Islet of Langerhans (tissue), 1 donor: ENCODE measurements around the gene COL19A1.

Experiments used
- FAIRE-seq: peaks from one replicate; lab custom pipeline; 2011; peaks lifted over from hg19 to GRCh38; lab: Jason Lieb, UNC

Gene COL19A1

DNA sequence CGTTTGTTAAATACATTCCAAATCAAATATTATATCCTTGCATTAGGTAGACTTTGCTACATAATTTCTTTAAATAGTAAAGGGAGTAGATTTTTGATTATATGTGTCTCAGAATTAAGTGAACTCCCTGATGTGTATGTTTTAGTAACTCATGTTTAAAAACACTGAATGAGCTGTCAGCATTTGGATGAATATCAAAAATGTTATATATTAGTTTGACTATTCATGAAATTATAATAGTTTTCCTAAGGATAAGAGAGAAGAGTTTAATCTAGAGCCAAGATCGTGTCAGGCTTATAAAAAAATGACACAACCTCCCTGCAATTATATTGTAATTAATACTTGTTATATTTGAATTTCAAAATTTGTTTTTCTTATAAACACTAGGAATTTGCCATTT is 195.2 kb downstream of the COL19A1 start:
- FAIRE-seq = no peak

DNA sequence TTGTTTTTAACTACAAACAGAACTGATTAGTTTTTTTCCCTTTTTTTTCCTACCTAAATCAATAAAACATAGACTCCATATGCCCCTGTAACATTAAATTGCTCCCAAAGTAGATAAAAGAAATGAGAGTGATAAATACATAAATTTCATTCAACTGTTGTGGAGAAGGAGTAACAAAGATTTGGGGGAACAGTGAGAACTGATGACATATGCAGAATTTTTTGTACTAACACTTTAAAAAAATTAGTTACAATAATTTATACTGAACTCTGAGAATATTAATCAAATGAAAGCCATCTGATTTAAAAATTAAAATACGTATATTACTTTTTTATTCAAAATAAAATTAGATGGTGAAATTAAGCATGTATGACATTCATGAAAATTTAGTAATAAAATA is 195.7 kb downstream of the COL19A1 start:
- no peak for FAIRE-seq

DNA sequence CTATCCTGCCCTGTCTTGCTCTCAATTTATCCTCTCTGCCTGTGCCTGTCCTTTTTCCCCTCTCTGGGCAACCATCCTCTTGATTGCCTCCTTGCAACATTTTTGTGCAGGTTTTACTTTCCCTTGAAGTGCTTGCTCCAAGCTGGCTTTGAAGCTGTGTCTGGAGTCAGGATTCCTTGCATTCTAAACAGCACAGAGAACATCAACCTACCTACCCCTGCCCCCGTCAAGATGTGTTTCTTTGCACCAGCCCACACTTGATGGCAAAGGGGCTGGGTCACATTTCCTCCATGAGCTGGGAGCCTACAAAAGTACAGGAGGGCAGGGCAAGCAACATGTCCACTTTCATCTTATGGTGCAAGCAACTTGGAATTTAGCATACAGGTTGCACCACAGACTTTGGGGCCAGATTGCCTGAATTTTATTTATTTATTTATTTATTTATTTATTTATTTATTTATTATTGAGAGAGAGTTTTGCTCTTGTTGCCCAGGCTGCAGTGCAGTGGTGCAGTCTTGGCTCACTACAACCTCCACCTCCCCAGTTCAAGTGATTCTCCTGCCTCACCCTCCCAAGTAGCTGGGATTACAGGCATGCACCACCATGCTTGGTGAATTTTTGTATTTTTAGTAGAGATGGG is 206.3 kb downstream of the COL19A1 start:
- FAIRE-seq = no peak

DNA sequence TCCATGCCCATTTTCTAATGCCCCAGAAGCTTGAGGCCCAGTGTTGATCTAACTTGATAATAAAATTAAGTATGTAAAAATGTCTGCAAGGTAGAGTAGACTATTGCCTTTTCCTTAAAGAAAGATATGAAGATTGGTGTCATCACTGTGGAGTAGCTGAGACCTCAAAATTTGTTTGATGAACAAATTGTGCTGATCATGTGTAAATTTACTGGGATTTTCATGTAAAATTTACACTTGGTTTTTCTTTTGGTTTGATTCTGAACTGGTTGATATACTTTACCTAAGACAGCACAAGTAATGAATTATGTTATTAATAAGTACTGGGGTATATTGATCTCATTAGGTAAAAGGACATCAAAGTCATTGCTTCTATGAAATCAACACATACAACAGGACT is 207.3 kb downstream of the COL19A1 start:
- no peak for FAIRE-seq

DNA sequence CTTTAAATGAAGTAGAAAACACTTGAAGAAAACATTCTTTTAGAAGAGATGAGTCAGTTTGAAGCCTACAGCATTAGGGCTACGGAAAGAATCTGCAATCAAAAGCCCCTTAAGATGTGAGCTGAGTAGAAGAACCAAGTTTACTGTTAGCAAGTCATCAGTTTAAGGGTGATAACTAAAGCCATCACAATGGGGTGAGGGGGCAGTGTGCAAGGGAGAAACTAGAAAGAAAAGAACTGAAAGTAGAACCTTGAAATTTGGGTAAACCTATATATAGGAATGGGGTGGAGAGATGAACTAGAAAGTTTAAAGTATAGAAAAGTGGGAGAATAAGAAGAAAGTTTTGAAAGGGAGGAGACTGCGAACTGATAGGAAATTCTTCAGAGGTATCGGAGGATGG is 212.9 kb downstream of the COL19A1 start:
- no peak for FAIRE-seq

DNA sequence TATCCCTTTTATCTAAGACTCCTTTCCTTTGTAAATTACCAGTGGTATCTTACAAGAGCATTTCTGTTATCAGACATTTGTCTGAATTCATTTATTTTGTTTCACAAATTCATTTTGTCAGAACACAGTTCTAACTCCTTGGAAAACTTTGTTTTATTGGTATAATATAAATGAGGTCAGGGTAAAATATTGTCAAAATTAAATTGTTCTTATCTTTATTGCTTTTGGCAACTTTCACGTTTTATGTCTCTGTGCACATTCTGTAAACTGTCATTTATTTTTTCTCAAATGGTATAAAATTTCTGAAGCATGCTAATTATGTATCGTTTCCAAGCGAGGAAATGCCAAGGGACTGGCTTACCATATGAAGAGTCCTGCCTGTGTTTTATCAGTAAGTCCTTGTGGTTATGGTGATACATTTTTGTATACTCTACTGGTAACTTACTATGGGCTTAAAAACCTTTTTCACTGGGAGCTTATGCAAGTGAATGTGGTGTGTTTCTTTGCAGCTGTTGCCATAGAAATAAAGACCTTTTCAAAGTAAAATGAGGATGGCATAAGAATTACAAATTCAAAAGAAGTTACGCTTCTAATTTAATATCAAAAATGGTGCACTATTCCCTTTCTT is 214.2 kb downstream of the COL19A1 start:
- no peak for FAIRE-seq

DNA sequence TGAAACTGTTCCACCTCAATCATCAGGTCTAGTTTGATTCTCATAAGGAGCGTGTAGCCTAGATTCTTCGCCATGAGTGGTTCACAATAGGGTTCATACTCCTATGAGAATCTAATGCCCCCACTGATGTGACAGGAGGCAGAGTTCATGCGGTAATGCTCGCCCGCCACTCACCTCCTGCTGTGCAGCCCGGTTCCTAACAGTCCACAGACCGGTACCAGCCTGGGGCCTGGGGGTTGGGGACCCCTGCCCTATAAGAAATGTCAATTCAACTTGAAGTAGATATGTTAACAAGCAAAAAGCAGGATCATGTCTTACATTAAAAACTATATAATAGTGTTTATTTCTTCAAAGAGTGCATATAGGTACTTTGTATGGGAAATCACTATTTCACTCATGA is 216.5 kb downstream of the COL19A1 start:
- FAIRE-seq = no peak

DNA sequence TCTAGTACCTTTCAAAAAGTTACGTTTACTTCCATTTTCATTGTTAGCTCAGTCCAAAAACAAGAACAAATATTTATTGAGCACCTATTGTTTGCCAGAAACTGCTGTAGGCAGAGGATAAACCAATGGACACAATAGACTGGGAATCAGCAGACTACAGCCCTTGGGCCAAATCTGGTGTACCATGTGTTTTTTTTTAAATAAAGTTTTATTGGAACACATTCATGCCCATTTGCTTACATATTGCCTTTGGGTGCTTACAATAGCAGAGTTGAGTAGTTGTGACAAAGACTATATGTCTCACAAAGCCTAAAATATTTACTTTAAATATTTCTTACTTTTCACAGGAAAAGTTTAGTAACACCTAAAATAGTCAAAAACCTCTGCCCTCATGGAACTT is 220.4 kb downstream of the COL19A1 start:
- FAIRE-seq = no peak

DNA sequence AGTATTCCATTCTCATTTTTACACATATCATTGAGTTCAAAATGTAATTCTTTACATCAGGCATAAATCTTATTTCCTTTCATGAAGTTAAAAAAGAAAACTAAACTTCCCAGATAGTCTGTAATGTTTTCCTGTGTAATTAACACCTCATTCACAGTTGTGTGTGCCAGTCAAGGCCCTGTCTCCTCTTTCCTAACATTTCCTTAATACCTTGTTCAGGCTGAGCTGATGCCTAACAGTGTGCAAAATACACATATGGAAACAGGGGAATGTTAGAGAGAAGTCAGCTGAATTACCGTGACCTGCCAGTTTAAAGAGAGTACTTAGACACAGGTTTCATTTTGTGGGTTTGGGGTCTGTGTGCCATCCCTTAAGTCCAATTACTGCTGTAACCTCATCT is 227.8 kb downstream of the COL19A1 start:
- FAIRE-seq = no peak

DNA sequence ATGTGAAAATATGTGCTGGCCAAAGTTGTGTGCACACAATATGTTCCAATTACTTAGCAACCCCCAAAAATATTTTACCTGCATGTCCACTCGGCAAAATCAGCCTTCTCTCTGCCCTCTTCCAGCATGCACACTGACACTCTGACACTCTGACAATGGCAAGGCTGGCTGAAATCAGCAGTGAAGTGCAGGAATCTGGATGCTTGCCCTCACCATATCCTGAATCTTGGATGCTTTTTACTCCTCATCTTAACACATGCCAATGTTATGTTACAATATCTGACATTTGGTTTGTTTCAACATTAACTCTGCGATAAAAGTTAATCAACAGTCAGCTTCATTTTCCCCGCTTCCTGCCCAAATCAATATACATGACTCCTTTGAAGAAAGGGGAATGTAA is 233.4 kb downstream of the COL19A1 start:
- FAIRE-seq = no peak

DNA sequence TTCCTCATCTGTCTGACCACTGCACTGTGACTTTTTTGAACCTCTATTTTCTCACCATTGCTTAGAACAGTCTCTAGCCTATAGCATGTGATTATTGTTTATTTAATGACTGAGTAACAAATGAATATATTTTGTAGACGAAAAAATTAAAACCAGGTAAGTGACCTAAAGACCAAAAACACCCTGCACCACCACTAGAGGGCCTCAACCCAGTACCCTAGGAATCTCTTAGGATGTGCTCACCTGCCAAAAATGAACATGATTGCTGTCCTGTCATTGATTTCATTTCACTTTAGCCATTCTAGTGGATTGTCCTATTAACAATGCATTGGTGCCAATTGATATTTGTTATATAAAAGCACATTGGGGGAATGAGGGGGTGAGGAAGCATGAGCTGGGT is 237.4 kb downstream of the COL19A1 start:
- no peak for FAIRE-seq

DNA sequence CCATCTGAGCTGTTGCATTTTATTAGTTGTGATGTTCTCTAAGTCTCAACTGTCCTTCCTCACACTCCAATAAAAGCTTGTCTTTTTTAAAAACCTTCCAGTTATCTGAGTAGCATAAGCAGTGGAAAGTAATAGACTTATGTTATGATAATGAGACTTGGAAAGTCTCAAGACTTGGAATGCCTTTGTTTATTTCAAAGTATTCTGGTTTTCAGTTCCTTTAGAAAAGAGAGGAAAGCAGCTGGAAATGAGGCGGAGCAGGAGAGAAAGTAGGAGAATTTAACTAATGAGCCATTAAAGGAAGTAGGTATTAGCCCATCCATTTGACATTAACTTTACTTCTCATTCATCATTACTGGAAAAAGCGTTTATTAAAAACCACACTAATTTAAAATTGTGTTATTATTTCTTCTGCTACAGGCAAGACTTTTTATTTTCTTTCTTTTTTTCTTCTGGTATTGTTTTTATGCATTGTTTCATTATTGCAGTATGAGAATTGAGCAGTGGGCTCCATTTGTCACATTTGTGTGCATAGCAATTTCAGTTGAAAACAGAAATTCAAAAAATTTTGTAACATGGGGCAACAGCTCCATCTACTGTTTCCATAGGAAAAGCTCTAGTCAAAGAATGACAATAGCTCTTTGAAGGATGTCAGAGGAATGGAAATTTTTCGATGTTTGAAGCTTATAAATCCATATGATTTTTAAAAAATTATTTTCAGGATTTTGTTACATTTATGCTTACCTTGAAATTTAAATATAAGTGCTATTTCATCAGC is 241.7 kb downstream of the COL19A1 start:
- FAIRE-seq = peak; percentile 90

DNA sequence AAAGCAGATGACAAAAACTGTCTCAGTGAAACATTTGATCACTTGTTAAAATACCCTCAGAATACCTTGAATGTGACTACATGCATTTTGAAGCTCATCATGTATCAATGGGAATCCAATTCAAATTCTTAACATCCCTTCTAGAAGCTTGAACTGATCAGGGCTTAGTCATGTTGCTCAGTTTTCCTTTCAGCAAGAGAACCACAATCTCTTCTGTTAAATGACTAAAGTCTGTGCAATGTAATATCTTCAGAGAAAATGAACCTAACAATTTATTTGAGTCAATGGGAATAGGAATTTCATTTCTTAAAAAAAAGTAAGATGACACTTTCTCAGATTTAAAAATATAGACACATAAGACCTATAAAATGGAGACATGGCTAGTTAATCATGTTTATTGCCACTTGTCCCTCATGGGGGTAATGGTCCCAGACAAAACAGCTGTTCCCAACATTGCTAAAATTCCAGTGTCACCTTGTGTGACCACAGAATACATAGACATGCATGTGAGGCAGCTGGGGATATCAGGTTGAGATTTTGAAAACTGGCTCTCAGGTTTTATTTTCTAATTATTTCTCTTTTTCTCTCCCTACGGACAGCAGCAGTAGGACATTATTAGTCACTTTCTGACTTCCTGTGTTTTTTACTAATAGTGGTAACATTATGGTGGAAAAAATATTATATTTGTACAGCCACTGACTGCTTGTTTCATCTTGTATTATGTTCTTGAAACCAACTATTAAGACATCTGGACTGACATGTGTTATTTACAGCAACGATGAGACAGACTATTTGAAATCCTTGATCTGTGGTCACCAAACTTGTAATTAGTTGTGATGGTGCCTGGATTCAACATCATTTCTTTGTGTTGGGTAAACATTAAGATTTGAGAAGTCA is 244.0 kb downstream of the COL19A1 start:
- no peak for FAIRE-seq

DNA sequence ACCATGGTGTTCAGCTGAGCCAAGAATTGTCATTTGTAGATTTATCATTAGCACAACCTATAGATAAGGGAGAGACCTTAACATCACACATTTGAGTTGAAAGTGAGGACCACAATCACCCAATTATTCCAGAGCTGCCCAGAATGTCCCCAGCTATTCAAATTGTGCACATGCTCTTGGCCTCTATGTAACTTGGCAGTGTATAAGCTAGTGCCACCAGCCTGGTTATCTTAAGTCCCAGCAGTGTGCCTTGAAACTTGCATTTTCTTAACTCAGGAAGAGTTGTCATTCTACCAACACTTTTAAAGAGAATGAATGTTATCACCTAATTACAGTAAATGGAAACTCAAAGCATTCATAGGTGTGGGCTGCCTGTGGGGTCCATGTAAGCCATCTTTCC is 245.4 kb downstream of the COL19A1 start:
- no peak for FAIRE-seq

DNA sequence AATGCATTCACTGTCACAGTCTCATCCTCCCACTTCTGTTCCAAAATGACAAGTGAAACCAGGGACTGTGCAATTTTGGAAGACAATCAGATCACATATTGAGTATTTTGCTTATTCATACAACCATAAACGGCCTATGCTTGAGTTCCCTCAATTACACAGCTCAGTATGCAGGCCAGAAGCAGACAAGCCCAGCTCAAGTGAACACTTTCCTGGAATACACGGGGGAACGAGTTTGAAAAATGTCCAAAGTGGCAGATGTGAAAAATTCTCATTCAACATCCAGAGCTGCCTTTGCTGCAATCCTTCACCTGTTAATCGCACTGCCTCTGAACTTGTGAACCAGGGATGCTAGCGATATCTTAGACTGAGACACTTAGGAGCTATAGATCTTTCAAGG is 246.4 kb downstream of the COL19A1 start:
- FAIRE-seq = no peak

DNA sequence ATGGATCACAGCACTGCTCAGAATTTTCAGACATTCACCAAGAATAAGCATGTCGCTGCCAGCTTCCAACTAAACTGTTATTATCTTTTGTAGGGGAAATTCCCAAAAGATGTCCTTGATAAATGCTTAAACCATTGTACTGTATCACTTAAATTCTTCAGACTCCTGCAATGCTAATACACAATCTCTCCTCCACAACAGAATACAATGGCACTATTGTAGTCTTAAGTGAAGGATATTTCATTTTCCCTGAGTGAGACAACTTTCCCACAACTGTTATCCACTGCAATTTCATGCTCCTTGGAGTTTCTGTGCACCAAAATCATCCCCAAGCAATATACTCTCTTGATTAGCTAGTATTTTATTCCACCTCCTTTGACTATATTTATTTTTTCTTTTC is 246.8 kb downstream of the COL19A1 start:
- no peak for FAIRE-seq

DNA sequence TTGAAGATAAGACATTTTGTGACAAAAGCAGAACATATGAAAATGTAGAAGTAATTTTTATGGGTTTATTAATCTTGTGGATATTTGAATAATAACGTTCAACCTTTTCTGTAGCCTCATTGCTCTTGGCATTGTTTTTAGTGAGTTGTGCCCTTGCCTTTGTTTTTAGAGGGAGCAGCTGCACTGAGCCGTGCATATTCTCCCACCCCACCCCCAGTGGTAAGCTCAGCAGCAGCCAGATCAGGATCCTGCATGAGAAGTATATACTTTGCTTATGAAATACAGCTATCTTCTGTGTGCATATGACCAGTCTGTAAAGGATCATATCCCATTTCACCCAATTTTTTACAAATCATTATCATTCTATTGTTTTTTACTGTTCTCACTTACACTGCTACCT is 252.3 kb downstream of the COL19A1 start:
- no peak for FAIRE-seq

DNA sequence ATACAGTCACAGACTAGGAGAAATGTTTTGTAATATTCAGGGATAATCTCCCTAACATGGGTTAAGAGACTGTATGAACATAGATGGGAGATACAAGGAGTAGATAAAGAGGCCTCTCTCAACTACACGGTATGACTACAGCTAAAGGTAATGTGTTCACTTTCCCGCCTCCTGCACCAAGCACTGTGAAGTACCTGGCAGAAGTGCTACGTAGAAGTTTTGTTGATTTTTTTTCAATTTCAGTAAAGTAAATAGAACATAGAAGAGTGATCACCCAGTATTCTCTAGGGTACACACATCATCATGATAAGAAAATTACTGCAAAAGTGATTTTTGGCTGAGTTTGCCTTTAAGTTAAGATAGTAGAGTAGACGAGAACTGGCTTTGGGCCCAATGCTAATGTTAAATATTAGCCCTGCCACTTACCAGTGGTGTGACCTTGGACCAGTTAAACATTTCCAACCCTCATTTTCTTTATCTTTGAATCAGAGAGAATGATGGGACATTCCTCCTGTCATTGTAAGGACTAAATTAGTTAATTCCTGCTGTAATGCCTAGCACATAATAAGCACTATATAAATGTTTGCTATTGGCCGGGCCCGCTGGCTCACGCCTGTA is 253.0 kb downstream of the COL19A1 start:
- no peak for FAIRE-seq

DNA sequence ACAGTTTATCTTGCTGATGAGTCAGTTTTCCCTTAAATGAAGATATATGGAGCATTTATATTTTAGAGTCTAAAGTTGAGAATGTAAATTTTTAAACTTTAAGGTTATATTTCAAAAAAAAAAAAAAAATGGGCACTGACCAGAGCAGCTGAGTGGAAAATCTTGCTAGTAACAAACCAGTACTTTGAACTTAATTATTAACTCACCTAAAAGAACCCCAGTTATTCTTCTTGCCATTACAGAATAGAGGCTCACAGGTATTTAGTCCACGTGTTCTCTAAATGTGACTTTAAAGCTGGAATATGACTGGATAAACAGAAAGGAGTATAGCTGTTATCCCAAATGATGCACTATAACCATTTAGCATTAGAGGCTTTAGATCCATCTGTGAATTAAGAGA is 258.1 kb downstream of the COL19A1 start:
- no peak for FAIRE-seq

DNA sequence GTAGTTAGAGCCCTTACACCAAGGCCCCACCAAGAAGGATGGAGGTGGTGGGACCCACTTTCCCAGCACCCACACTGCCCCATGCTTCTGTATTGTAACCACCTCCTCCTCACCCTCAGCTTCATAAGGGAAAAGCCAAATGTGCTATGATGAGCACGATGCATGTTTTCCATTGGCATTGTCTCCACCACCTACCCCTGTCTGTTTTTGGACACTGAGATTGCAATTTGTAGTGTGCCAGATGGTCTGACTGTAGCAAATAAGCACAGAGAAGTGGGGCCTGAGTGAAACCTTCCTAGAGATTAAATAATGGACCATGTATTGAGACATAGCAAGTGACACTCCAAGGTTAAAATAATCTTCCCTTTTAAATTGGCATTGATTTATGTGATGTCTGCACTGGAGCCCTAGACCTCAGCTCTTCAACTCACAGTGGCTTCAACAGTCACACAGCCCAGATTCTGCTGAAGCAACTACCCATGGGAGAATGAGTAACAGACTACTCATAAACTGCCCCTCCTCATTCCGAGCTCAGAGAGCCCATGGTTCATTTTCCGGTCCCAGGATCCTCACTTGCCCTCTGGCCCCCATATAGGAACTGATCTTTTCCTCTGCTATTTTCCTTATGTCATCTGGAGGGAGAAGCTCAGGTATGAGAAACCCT is 258.7 kb downstream of the COL19A1 start:
- FAIRE-seq = no peak

DNA sequence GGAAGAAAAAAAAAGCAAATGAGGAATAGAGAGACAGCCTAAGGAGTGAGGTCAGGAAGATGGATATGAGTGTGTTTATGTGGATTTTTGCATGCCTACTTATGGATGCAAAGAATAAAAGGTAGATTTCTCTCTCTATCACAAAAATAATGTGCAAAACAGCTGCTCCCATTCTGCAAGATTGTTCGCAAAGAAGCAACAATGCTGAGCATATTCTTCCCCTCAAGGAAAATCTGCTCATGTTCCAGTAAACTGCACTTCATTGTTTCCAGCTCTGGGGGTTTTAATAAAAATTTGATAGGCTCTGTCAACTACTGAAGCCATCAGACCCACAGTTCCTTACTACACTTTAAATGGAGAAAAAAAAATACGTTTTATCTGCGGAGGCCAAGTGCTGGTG is 259.2 kb downstream of the COL19A1 start:
- FAIRE-seq = no peak

DNA sequence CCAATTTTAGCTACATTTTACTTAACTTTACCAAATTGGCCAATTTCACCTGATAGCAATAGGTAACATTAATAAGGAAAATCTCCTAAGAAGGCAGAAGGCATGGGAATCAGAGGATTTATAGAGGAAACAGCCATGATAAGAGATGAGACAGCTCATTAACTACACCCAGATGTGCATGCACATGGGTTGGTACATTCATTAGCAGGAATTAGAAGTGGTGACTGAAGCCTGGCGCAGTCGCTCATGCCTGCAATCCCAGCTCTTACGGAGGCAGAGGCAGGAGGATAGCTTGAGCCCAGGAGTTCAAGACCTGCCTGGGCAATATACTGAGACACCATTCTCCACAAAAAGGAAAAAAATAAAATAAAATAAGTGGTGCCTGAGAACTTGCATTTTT is 263.0 kb downstream of the COL19A1 start:
- no peak for FAIRE-seq
